Panc1 (cell line): ENCODE measurements around the gene CLDN6. TPM values are rescaled to one million over a fixed set of nuclear protein-coding genes. Genes with fewer than 3 reads are reported as not detected.
A peak's percentile ranks its signal among the peaks of the same experiment; 100 is the strongest.

Source experiments
- ATAC-seq: fragments of 200-7000 bp; cut with Tn5 transposase; 2 replicates; pipeline ENCODE4 v1.9.1; 2020; ENCODE audit warnings: mild to moderate bottlenecking, moderate library complexity
- BruUV-seq: library from RNA; stranded (reverse); fragments of 400-500 nt; replicated peaks from 2 replicates; lab custom pipeline; 2021; lab: Mats Ljungman, UMichigan
- CTCF ChIA-PET: fragments of 300-600 bp; sonication (Branson Sonifier 250); formaldehyde crosslinking; loops from one replicate; lab custom pipeline; 2022; ENCODE audit warnings: antibody characterized with exemption; lab: Charles Lee
- POLR2A ChIA-PET: fragments of 300-600 bp; sonication (Branson Sonifier 250); formaldehyde crosslinking; loops from one replicate; lab custom pipeline; 2022; ENCODE audit warnings: antibody characterized with exemption; lab: Charles Lee
- DNase-seq: peaks from one replicate; pipeline ENCODE4 v3.0.0-alpha.2; 2010; ENCODE audit warnings: low read depth, low spot score
- H3K27ac ChIP-seq: 2 replicates; pipeline ENCODE4 v1.5.1; 2011; ENCODE audit warnings: mild to moderate bottlenecking, low read length, inconsistent platforms
- H3K27me3 ChIP-seq: fragments of 200-500 bp; sonication (Bioruptor generic); 2 replicates; pipeline ENCODE4 v1.6.0; 2014; ENCODE audit warnings: low read length, inconsistent platforms; ENCODE audit not compliant: control insufficient read depth, insufficient read depth
- H3K36me3 ChIP-seq: fragments of 200-500 bp; sonication (Bioruptor generic); 2 replicates; pipeline ENCODE4 v1.5.1; 2014; ENCODE audit warnings: inconsistent platforms, mild to moderate bottlenecking, low read length, moderate library complexity; ENCODE audit not compliant: control insufficient read depth, insufficient read depth
- H3K4me1 ChIP-seq: 2 replicates; pipeline ENCODE4 v1.5.1; 2011; ENCODE audit warnings: inconsistent platforms, mild to moderate bottlenecking, low read length, moderate library complexity; ENCODE audit not compliant: control insufficient read depth, insufficient read depth
- H3K4me3 ChIP-seq, 2 experiments: 2 replicates each; pipeline ENCODE4 v1.5.1; 2011 to 2012; ENCODE audit warnings: low read depth in 2 of 2, low read length in 2 of 2, mild to moderate bottlenecking in 2 of 2, inconsistent platforms in 1 of 2, moderate library complexity in 1 of 2
- H3K9me3 ChIP-seq: fragments of 200-500 bp; sonication (Bioruptor generic); 2 replicates; pipeline ENCODE4 v1.5.1; 2014; ENCODE audit warnings: low read depth, mild to moderate bottlenecking, inconsistent platforms, low read length, moderate library complexity; ENCODE audit not compliant: control insufficient read depth, insufficient read depth
- POLR2AphosphoS5 ChIP-seq: IDR thresholded peaks from 2 replicates; pipeline ENCODE4 v1.6.1; 2012; ENCODE audit warnings: mild to moderate bottlenecking, low read depth, low read length, moderate library complexity
- REST ChIP-seq, 2 experiments: IDR thresholded peaks; 2 replicates each; pipeline ENCODE4 v1.6.1; 2011 to 2012; ENCODE audit warnings: low read depth in 2 of 2, control low read depth in 1 of 2, low read length in 1 of 2, mild to moderate bottlenecking in 1 of 2, moderate library complexity in 1 of 2; ENCODE audit not compliant: insufficient read depth in 1 of 2
- SIN3A ChIP-seq: IDR thresholded peaks from 2 replicates; pipeline ENCODE4 v1.6.1; 2012; ENCODE audit warnings: low read depth, mild to moderate bottlenecking, low read length, moderate library complexity, borderline replicate concordance; ENCODE audit not compliant: insufficient read depth
- TCF7L2 ChIP-seq: IDR thresholded peaks from 2 replicates; pipeline ENCODE4 v1.6.1; 2011; ENCODE audit warnings: mild to moderate bottlenecking, low read depth, low read length, inconsistent platforms
- in situ Hi-C: cut with HindIII; loops from 2 replicates; pipeline ENCODE4 v1.10.0; 2016; ENCODE audit warnings: low sequenced_read_pairs, low pct_unique_long_range_greater_than_20kb
- intact Hi-C: fragments of 100-400 bp; cut with micrococcal nuclease; formaldehyde crosslinking; loops from one replicate; pipeline ENCODE4 v1.10.0; 2022; ENCODE audit not compliant: unreplicated experiment
- total RNA-seq: library from RNA; stranded (reverse); gene quantifications from one replicate; pipeline ENCODE4 v1.2.1, GENCODE V29; 2021; ENCODE audit not compliant: unreplicated experiment
- TF ChIP-seq, protein P1 (sequence below): fragments of 450-650 bp; IDR thresholded peaks from 2 replicates; pipeline ENCODE4 v1.5.1; 2017; ENCODE audit warnings: mild to moderate bottlenecking

The CLDN6 gene
- total RNA-seq, 1 experiment from 2014 or later: 1.2 TPM

GRCh38 chr16:2968738-2969544 is 49.0 kb downstream of the CLDN6 start, which contains the start of gene PAQR4:
TSS of gene PAQR4 (plus strand) at chr16:2969348. CDS start at chr16:2969675, 327 bp downstream.
- ATAC-seq (peak; percentile 73), DNase-seq (no peak)
- intact Hi-C loops: no loop called here
- H3K9me3 ChIP-seq: no peaks in the 10 kb centered on the region
- peaks cover 44% of the 10 kb centered on the region for H3K4me1 ChIP-seq
- no peaks in the 10 kb centered on the region for H3K36me3 ChIP-seq
- peak within 1 kb of the TSS; percentile 85 for H3K27ac ChIP-seq
- POLR2A ChIA-PET: no interaction called here
- in situ Hi-C loops: no loop called here
- TF ChIP-seq SIN3A: peak; percentile 87
- no peak; the same call in 1 of the 2 replicates for TF ChIP-seq POLR2AphosphoS5
- TF ChIP-seq REST (IDR thresholded peaks at IDR 0.05; ENCODE audit: insufficient read depth in 1 of 2, low read depth in 2 of 2, low read length in 1 of 2): peak; percentile 99 to 100
- TF ChIP-seq, protein P1, sequence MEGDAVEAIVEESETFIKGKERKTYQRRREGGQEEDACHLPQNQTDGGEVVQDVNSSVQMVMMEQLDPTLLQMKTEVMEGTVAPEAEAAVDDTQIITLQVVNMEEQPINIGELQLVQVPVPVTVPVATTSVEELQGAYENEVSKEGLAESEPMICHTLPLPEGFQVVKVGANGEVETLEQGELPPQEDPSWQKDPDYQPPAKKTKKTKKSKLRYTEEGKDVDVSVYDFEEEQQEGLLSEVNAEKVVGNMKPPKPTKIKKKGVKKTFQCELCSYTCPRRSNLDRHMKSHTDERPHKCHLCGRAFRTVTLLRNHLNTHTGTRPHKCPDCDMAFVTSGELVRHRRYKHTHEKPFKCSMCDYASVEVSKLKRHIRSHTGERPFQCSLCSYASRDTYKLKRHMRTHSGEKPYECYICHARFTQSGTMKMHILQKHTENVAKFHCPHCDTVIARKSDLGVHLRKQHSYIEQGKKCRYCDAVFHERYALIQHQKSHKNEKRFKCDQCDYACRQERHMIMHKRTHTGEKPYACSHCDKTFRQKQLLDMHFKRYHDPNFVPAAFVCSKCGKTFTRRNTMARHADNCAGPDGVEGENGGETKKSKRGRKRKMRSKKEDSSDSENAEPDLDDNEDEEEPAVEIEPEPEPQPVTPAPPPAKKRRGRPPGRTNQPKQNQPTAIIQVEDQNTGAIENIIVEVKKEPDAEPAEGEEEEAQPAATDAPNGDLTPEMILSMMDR: no peak
- 0 out of 2 replicates have a peak, but pooled peaks have one; percentile 38 for TF ChIP-seq TCF7L2
- no TSS peak for BruUV-seq
- CTCF ChIA-PET: interaction anchor here (0.6 kb wide), 2 partner anchors 8 to 319 kb away, joined by 4 to 5 read pairs; no protein-coding TSS in a partner anchor
- no peaks in the 10 kb centered on the region for H3K27me3 ChIP-seq
- peak within 1 kb of the TSS; percentile 69 to 70 for H3K4me3 ChIP-seq

DNA sequence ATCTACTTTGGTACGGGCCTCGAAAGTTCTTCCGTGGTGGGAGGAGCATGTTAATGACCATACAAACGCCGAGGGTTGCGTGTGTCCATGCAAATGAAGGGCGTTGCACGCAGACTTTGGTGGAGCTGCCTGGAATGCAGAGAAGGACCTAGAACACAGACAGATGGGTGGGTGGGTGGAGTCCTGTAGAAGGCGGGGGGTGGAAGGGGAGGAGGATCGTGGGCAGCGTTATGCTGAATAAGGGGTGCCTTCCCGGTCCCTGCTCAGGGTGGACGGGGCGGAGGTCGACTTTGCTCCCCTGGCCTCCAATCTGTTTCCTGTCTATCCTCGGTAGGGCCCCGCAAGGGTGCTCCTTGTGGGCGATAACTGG is 49.6 kb downstream of the CLDN6 start:
- ATAC-seq (no peak), DNase-seq (no peak)
- peaks cover 38% of the 10 kb centered on the region for H3K4me1 ChIP-seq
- intact Hi-C loops: no loop called here
- peak overlapping the region; percentile 40; the same call in 1 of the 2 replicates for H3K27ac ChIP-seq
- TF ChIP-seq, protein P1: no peak
- TF ChIP-seq TCF7L2 (no peak), REST (IDR thresholded peaks at IDR 0.05; ENCODE audit: insufficient read depth in 1 of 2, low read depth in 2 of 2, low read length in 1 of 2) (no peak), POLR2AphosphoS5 (no peak)
- no peaks in the 10 kb centered on the region; the same call in 1 of the 2 replicates for H3K36me3 ChIP-seq
- CTCF ChIA-PET: no interaction called here
- no peaks in the 10 kb centered on the region for H3K27me3 ChIP-seq
- peak overlapping the region; percentile 69 to 70 for H3K4me3 ChIP-seq
- in situ Hi-C loops: no loop called here
- no TSS peak for BruUV-seq
- POLR2A ChIA-PET: no interaction called here
- H3K9me3 ChIP-seq: no peaks in the 10 kb centered on the region
